NCI-H146 treated with DMSO at 0.1 percent for 48 hours (cell line): Measurements from ENCODE around the gene AKT1.

Experiments
- DNase-seq: peaks from one replicate; lab custom pipeline; 2025; ENCODE audit not compliant: unreplicated experiment; lab: John Stamatoyannopoulos, UW

AKT1 gene

DNA sequence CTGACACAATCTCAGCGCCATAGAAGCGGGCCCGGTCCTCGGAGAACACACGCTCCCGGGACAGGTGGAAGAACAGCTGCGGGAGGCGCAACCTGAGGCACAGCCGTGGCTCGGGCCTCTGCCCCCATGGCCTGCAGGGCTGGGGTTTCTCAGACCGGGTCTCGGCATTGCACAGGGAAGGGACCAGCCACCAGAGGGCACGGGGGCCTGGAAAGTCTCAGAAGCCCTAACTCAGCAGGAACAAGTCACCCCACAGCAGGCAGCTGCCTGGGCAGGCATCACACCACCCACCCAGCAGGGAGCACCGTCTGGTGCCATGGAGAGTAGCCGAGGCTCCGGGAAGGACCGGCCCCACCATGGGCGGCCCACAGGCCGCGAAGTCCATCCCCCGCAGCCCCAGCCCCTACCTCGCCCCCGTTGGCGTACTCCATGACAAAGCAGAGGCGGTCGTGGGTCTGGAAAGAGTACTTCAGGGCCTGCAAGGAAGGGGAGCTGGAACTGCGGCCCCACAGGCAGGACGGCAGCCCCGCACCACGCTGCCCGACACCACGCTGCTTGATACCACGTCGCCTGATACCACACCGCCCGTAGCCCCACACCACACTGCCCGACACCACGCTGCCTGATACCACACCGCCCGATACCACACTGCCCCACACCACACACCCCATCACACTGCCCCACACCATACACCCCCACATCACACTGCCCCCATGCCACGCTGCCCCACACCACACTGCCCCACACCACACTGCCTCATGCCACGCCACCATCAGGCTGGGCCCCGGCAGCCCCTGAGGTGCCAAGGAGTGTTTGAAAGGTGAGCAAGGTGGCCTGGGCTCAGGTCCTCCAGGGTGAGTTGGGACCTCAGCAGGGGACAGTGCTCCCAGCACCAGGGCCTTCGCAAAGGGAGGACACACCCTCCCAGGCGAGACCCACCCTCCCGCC lies 21.8 kb downstream of the AKT1 start:
- DNase-seq: no peak

DNA sequence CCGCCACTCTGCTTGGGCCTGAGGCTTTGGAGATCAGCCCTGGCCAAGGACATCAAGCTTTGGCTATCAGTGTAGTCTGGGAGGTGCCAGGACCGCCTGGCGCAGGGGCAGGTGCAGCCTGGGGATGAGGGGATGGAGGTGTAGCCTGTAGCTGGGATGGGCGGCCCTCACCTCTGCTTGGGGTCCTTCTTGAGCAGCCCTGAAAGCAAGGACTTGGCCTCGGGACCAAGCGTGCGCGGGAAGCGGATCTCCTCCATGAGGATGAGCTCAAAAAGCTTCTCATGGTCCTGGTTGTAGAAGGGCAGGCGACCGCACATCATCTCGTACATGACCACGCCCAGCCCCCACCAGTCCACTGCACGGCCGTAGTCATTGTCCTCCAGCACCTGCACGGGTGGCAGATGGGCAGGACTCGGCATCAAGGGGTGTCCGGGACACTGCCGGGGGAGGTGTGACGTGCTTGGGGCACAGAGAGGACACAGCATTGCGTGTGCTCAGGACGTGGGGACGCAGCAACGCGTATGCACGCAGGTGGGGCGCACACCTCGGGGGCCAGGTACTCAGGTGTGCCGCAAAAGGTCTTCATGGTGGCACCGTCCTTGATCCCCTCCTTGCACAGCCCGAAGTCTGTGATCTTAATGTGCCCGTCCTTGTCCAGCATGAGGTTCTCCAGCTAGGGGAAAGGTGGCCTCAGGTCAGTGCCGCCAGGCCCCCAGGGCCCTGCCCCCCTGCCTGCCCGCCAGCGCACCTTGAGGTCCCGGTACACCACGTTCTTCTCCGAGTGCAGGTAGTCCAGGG lies 22.6 kb downstream of the AKT1 start:
- DNase-seq: no peak

DNA sequence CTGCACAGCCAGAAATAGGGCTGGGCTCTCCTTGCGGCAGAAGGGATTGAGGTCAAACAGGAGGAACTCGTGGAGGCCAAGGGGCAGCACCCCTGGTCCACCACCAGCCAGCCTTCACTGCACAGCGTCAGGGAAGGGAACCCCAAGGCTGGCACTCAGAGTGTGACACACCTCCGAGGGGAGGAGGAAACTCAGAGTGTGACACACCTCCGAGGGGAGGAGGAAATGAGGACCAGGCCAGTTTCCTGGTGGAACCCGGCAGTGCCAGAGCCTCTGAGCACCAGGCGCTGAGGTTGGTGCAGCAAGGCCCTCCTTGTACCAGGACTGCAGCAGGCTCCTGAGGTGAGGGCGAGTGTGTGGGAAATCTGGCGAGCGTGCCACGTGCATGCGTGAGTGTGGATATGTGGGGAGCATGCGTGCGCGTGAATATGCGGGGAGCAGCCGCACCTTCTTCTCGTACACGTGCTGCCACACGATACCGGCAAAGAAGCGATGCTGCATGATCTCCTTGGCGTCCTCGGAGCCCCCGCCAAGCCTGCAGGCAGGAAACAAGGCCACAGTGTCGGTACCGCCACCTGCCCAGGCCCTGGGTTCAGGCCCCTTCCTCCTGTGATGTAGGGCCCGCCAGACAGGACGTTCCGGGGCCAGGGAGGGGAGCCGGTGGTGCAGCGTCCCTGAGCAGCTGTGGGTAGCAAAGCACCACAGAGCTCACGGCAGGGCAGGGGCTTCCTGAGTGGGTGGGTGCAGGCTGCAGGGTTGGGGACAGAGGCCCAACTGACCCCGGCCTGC lies 23.4 kb downstream of the AKT1 start:
- DNase-seq: no peak

DNA sequence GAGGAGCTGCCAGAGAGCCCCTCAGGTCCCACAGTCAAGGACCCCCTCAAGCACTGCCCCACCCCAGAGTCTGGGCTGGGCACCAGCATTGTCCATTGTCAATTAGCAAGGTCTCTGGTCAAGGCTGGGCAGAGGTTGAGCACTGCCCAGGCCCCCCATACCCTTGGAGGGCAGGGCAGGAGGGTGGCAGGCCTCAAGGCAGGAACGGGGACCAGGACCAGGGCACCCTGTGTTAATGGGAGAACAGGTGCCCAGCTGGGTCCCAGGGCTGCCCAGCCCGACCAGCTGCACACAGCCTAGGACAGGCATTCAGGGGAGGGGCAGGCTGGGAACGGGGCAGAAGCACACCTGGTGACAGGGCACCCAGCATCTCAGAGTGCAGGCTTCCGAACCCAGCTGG lies 24.2 kb downstream of the AKT1 start:
- no peak for DNase-seq

DNA sequence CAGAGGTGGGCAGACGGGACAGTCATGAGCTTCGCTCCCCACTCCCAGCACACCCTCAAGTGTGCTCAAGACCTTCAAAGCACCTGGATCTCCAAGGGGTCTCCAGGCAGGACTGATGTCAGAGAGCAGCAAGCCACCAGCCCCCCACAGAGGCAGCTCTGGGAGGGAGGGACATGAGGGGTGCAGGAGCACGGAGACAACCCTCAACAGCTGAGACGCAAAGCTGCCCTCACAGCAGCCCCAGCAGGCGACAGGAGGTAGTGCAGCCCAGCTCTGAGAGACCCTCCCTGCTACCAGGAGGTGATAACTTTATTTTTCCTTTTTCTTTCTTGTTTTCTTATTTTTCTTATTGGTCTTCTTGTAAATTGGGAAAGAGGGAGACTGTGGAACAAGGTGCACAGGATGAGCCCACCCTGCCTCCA lies 24.7 kb downstream of the AKT1 start:
- DNase-seq: no peak

DNA sequence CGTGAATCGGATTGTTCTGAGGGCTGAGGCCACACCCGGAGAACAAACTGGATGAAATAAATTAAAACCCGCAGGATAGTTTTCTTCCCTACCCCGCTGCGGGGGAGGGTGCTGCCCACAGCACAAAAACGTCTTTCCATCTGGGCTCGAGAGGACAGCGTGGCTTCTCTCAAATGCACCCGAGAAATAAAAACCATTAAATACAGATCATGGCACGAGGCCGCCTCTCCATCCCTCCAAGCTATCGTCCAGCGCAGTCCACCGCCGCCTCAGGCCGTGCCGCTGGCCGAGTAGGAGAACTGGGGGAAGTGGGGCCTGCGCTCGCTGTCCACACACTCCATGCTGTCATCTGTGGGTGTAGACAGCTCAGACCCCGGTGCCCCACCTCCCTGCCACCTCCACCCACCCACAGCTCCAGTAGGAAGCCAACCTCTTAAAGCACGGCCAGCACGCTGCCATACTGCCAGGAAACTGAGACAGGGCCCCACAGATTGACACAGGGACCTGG lies 25.4 kb downstream of the AKT1 start:
- no peak for DNase-seq

DNA sequence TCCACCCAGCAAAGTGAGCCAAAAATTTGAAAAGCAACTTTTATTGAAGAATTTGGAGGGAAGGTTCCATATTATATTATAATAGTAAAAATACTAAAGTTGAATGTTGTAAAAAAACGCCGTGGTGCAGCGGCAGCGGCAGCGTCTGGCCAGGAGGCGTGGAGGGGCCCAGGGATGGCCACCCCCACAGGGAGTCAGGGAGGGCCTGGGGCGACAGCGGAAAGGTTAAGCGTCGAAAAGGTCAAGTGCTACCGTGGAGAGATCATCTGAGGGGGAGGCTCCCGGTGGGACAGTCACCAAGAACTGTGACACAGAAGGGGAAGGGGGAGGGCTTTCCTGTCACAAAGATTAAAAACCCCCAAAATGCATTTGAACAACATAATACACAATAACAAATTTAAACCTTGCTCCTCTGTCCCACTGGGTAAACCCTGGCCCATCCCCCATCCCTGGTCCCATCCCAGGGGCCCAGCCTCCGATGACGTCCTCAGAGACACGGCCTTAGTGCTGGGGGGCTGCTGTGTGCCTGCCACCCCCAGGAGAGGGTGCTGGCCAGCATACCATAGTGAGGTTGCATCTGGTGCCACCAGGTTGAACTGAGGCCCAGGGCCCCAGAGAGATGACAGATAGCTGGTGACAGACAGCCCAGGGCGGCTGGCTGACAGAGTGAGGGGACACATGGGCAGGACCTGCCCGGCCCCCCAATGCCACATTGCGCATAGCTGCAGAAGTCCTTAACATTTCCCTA lies 26.1 kb downstream of the AKT1 start:
- no peak for DNase-seq

DNA sequence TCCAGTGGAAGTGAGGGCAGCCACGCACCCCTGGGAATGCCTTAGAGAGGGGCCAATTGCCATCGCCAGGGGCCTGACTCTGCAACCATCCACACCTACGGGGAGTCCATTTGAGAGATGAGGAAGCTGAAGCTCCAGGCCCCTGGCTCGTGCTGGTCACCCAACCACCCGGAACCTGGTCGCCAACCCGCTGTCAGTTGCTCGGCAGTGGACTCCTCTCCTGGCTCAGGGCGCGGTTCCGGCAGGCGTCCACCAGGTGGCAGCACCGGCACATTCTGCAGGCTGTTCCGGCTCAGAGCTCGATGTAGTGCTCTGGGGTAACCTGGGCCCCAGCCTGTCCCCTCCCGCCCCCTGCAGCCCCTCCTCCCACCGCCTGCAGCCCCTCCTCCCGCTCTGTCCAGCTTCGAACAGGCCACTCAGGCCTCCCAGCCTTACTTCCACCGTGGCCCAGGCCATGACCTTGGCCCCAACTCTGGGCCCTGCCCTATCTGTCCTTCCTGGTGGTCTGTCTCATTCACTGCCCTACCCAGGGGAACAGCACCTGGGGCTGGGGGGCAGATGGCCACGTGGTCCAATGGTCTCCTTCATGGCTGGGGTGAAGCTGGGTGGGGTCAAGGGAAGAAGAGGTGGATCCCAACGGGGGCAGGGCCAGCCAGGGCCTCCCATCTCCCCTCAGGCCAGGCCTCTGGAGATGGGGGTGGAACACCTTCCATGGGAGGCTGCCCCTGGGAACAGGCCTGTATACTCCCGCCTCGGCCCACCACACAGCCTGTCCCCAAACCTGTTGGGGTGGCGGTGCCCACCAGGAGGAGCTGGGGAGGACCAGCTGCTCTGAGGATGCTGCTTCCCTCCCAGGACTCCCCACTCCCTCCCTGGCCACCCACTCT lies 26.9 kb downstream of the AKT1 start:
- peak; percentile 47 for DNase-seq

DNA sequence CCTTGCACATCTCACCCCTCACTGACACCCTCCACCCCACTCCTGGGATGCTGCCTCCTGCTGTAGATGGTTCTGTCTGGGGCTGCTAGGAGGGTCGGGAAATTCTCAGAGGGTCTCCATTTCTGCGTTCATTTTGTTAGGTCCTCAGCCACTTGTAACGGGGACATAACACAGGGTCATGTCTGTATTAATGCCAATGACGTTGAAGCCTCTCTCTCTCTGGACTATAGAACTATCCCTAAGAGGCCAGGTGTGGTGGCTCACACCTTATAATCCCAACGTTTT lies 28.0 kb downstream of the AKT1 start:
- no peak for DNase-seq

DNA sequence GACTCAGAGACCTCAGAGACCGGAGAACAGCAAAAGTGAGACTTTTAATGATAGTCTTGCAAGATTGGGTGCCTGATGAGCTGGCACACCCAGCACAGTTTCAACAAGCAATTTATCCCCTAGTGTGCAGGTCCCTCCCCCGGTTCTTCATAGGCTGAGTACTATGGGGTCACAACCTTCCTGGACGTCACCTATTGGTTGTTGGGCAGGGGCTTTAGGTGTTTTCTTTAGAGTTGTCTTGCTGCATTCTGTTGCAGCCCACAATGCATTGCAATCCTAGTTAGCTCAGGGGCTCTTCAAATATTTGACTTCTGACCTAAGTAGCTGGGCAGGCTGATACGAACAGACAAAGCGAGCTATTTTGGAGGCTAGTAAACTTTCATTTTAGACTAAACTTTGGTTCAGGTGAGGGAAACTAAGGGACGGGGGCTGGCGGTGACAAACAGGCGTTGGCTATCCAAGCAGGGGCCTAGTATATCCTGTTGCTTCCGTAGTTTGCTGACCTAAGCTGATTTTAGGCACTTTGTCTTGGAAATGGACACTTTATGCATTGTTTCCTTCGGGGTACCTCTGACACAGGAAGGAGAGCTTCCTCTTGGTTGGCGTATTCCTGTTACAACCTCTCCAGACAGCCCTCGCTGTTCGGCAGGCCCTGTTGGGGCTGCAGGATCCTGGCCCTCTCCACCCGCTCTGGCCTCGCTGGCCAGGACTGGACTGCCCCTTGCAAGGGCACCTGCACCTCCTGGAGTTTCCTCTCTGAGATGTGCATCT lies 28.5 kb downstream of the AKT1 start:
- no peak for DNase-seq

DNA sequence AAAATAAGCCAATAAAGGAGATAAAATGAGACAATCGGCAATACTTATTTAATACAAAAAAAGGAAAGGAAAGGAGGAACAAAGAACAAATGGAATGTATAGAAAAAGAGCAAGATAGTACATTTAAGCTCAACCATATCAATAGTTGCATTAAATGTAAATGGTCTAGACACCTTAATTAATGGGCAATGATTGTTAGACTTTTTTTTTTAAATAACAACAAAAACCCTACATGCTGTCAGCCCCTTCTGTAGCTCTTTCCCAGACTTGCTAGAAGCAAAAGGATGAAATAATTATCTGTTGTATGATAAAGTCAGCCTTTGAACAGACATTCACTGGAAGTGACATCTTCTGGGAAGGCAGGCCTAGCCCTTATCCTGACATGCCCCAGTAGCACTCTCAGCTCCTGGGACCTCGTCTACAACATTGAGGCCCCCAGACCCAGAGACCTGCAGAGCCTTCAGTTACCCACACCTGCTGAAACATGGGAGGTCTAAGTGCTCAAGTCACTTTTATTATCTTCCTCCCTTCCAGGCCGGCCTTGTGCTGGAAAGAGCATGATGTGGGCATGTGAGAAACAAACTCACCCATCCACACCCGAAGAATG lies 29.2 kb downstream of the AKT1 start:
- no peak for DNase-seq

DNA sequence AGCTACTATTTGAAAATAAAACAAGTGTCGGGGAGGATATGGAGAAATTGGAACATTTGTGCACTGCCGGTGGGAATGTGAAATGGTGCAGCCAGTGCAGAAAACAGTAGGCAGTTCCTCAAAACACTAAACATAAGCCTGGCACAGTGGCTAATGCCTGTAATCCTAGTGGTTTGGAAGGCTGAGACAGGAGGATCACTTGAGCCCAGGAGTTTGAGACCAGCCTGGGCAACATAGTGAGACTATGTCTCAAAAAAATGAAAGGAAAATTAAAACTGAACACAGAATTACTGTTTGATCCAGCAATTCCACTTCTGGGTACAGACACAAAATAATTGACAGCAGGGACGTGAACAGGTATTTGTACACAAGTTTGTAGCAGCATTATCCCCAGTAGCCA lies 30.0 kb downstream of the AKT1 start:
- no peak for DNase-seq

DNA sequence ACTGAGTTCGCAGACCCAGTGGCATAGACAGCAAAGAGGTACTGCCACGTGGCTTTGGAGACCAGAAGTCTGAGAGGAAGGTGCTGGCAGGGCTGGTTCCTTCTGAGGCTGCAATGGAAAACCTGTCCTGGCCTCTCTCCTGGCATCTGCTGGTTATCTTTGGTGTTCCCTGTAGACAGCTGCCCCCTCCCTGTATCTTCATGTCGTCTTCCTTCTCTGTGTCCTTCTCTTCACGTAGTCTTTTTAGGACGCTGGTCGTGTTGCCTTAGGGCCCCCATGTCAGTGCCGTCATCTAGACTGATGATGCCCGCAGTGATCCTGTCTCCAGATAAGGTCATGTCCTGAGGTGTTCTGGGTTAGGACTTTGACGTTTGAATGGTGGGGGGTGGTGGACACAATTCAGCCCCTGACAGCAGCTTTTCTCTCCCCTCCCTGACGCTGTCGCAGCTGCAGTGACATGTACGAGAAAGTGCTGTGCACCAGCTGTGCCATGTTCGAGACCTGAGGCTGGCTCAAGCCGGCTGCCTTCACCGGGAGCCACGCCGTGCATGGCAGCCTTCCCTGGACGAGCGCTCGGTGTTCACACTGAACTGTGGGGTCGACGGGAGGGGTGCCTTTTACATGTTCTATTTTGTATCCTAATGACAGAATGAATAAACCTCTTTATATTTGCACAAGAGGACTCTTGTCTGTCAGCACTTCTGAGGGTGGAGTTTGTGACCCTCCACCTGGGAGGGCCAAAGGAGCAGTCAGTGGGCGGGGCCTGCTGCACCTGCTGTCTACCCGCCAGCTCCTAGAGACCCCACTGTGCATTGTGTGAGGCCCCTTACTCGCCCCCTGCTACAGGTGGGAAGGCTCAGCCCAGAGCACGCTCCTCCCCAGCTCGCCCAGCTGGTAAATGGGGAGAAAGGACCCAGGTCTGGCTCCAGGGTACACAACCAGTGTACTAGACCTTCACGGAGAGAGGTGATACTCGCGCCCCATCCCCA lies 36.3 kb downstream of the AKT1 start:
- DNase-seq: no peak

DNA sequence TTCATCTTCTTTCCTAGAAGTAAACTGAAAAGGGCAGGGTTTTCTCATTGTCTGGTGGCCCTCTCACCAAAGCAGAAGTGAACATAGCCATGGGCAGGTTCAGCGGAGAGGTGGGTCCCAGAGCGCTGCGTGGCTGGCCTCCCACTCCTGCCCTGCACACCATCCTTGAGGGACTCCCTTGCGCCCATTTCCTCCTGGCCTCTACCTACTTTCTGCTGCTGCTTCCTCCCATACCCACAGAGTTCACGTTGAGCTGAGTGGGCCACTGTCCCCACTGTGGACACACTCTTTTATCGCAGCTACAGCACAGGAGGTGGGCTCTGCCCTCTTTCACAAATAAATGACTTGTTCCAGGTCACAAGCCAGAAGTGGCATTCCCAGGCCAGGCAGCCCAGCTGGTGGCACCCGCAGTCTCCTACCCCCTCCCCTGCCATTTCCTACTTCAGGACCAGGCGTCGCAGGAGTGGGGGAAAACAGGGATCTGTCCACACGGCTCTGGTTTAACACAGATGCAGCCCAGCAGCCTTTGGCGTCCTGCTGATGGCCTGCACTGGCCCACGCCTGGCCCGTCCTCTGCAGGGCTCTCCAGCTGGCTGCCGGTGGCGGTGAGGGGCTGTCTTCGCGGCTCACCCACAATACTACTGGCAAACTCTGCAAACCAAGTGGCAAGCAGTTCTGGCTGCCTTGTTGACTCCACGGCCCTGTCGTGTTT lies 37.7 kb downstream of the AKT1 start:
- DNase-seq: no peak

DNA sequence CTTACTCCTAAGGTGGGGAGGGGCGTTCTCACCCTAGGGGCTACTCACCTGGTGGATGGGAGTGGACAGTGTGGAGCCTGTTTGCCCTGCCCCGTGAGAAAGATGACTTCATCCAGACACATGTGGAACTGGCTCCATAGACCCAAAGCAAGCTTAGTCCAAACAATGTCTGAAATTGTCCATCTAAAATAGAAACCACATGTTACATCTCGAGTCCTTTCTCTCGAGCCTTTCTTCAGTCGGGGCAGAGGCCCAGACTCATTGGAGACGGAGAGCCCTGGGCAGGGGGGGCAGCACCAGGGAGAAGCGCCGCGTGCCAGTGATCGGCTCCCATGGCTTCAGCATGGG lies 38.3 kb downstream of the AKT1 start:
- DNase-seq: no peak

DNA sequence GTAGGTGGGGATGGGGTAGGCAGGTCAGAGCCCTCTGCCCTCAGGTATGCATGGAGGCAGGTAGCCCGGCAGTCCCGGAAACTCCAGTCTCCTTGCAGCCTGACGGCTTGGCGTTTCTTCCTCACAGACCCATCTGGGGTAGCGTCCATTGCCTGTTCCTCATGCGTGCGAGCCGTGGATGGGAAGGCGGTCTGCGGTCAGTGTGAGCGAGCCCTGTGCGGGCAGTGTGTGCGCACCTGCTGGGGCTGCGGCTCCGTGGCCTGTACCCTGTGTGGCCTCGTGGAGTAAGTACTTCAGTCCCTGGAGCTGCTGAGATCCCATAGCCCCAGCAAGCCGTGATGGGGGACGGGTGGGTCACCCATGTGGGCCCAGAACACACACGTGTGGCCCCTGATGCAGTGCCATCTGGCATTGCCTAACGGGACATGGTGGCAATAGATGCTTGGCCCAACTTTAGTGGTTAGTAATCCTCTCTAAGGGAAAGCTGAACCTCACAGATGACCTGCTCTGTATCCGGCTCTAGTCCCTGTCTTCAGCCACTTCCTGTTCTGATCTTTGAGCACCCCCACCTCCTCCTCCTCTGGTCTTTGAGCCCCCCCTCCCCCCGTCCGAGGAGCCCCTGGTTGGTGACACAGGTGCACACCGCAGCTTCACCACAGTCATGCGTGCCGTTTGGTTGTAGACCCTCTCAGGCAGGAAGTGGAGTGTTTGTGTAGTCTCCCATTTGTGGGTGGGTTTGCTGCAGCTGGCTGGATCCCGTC lies 38.9 kb downstream of the AKT1 start:
- no peak for DNase-seq
